Fibroblast of lung (primary cell): ENCODE data around the gene INHBC.

Experiments
- EZH2 ChIP-seq: IDR thresholded peaks from 2 replicates; pipeline ENCODE4 v1.5.1; 2012; ENCODE audit warnings: low read length, control low read depth, mild to moderate bottlenecking; ENCODE audit errors: missing control alignments
- TF ChIP-seq, protein P1 (sequence below), 2 donors: IDR thresholded peaks in 1 of 2; conservative IDR thresholded peaks in 1 of 2; 1 replicate in 1 of 2; 2 replicates in 1 of 2; pipeline ENCODE4 v1.5.1; 2011 to 2012; ENCODE audit warnings: low read length in 2 of 2, control low read depth in 1 of 2, inconsistent platforms in 1 of 2, low read depth in 1 of 2, mild to moderate bottlenecking in 1 of 2

DNA sequence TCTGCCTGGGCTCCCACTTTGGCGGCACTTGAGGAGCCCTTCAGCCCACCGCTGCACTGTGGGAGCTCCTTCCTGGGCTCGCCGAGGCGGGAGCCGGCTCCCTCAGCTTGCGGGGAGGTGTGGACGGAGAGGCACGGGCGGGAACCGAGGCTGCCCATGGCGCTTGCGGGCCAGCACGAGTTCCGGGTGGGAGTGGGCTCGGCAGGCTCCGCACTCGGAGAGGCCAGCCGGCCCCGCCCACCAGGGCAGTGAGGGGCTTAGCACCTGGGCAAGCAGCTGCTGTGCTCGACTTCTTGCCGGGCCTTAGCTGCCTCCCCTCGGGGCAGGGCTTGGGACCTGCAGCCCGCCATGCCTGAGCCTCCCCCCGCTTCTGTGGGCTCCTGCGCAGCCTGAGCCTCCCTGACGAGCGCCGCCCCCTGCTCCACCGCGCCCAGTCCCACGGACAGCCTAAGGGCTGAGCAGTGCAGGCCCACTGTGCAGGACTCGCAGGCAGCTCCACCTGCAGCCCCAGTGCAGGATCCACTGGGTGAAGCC is 48.3 kb upstream of the INHBC start:
- TF ChIP-seq, protein P1, sequence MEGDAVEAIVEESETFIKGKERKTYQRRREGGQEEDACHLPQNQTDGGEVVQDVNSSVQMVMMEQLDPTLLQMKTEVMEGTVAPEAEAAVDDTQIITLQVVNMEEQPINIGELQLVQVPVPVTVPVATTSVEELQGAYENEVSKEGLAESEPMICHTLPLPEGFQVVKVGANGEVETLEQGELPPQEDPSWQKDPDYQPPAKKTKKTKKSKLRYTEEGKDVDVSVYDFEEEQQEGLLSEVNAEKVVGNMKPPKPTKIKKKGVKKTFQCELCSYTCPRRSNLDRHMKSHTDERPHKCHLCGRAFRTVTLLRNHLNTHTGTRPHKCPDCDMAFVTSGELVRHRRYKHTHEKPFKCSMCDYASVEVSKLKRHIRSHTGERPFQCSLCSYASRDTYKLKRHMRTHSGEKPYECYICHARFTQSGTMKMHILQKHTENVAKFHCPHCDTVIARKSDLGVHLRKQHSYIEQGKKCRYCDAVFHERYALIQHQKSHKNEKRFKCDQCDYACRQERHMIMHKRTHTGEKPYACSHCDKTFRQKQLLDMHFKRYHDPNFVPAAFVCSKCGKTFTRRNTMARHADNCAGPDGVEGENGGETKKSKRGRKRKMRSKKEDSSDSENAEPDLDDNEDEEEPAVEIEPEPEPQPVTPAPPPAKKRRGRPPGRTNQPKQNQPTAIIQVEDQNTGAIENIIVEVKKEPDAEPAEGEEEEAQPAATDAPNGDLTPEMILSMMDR (conservative IDR thresholded peaks at IDR 0.05 in 1 of 2, IDR thresholded peaks at IDR 0.05 in 1 of 2; ENCODE audit: low read depth in 1 of 2, low read length in 2 of 2) = no peak
- no peak for TF ChIP-seq EZH2
